ENCODE results near the gene VTA1. TPM values are rescaled to one million over a fixed set of nuclear protein-coding genes. Genes with fewer than 3 reads are reported as not detected.

The VTA1 gene
- total and polyA plus RNA-seq, 2 of the 4 experiments (the other 2 are of a cell fraction) = 60.9 to 120 TPM

DNA sequence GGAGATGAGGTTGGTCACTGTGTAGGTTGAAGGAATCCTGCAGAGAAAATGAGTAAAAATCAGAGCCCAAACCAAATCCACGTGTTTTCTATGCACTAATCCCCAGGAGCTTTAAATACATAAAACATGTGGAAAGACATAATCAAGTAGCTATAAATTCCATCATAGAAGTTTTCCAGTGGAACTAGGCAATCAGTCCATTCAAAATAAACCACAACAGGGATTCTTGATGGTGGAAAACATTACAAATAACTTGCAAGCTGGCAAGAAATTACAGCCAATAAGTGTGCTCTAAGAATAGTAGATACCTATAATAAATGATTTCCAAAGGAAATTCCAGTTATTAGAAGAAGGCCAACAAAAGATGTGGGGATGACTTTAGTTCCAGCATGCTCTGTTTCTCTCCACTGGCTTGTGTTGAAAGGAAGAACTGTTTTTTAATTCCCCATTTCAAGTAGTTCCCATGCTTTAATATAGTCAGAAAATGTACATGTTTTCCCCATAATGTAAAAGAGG lies 104.9 kb downstream of the VTA1 start:
- H3K56ac ChIP-seq (ENCODE audit: extremely low read depth, insufficient read depth, low read length) = no peak overlapping the region
- no peak overlapping the region for H3K14ac ChIP-seq (replicated peaks; ENCODE audit: low read depth, low read length)
- ChIA-PET POLR2A (ENCODE audit: unreplicated experiment) (no interaction called here), CTCF (interaction anchor here (0.6 to 0.9 kb wide), 3 partner anchors 10 to 115 kb away, joined by 3 to 4 read pairs (median 3); no protein-coding TSS in a partner anchor)
- no peaks in the 10 kb centered on the region for H3K79me1 ChIP-seq (ENCODE audit: low read depth in 1 of 2, low read length in 2 of 2)
- H2BK120ac ChIP-seq (ENCODE audit: low read depth, low read length) = no peak overlapping the region
- H2AFZ ChIP-seq (replicated peaks; ENCODE audit: low read length, poor library complexity) = no peak overlapping the region
- no peak overlapping the region for H3K27ac ChIP-seq (ENCODE audit: insufficient read depth, low read length)
- H2BK5ac ChIP-seq (ENCODE audit: low read depth, low read length, poor library complexity, severe bottlenecking) = no peak overlapping the region
- no peaks in the 10 kb centered on the region for H3K4me1 ChIP-seq (ENCODE audit: control insufficient read depth, insufficient read depth, low read length)
- no peaks in the 10 kb centered on the region for H3K9me3 ChIP-seq (ENCODE audit: control insufficient read depth, insufficient read depth, low read length)
- no peak overlapping the region for H2BK20ac ChIP-seq (ENCODE audit: low read depth, low read length)
- no peak overlapping the region for H2BK15ac ChIP-seq (ENCODE audit: low read depth, low read length)
- H3K9me1 ChIP-seq (ENCODE audit: insufficient read depth, low read length) = no peaks in the 10 kb centered on the region
- H4K5ac ChIP-seq (ENCODE audit: low read depth, low read length) = no peak overlapping the region
- dilution Hi-C loops (cut with HindIII; ENCODE audit: low sequenced_read_pairs, unreplicated experiment) (no loop called here), intact Hi-C loops (cut with micrococcal nuclease) (no loop called here), in situ Hi-C loops (cut with MboI; ENCODE audit: low sequenced_read_pairs) (no loop called here)
- TF ChIP-seq MXI1 (IDR thresholded peaks at IDR 0.05; ENCODE audit: borderline replicate concordance, low read depth, low read length) (no peak), NFE2L2 (IDR thresholded peaks at IDR 0.05; ENCODE audit: low read depth, low read length) (no peak), BHLHE40 (IDR thresholded peaks at IDR 0.05; ENCODE audit: low read depth, low read length) (no peak), POLR2A (IDR thresholded peaks at IDR 0.05; ENCODE audit: low read depth, low read length) (no peak), RFX5 (IDR thresholded peaks at IDR 0.05; ENCODE audit: low read depth, low read length) (no peak), RCOR1 (IDR thresholded peaks at IDR 0.05; ENCODE audit: insufficient replicate concordance, low read length) (no peak), MAFK (IDR thresholded peaks at IDR 0.05; ENCODE audit: low read depth, low read length) (no peak), MAZ (IDR thresholded peaks at IDR 0.05; ENCODE audit: borderline replicate concordance, low read depth, low read length) (no peak), FOS (IDR thresholded peaks at IDR 0.05; ENCODE audit: low read depth, low read length) (no peak), CEBPB (IDR thresholded peaks at IDR 0.05; ENCODE audit: low read depth, low read length) (no peak), RAD21 (IDR thresholded peaks at IDR 0.05; ENCODE audit: low read length) (no peak), SMC3 (IDR thresholded peaks at IDR 0.05; ENCODE audit: low read depth, low read length) (no peak), CHD1 (IDR thresholded peaks at IDR 0.05; ENCODE audit: low read depth, low read length) (no peak)
- TF ChIP-seq, protein P1, sequence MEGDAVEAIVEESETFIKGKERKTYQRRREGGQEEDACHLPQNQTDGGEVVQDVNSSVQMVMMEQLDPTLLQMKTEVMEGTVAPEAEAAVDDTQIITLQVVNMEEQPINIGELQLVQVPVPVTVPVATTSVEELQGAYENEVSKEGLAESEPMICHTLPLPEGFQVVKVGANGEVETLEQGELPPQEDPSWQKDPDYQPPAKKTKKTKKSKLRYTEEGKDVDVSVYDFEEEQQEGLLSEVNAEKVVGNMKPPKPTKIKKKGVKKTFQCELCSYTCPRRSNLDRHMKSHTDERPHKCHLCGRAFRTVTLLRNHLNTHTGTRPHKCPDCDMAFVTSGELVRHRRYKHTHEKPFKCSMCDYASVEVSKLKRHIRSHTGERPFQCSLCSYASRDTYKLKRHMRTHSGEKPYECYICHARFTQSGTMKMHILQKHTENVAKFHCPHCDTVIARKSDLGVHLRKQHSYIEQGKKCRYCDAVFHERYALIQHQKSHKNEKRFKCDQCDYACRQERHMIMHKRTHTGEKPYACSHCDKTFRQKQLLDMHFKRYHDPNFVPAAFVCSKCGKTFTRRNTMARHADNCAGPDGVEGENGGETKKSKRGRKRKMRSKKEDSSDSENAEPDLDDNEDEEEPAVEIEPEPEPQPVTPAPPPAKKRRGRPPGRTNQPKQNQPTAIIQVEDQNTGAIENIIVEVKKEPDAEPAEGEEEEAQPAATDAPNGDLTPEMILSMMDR (conservative IDR thresholded peaks at IDR 0.05; ENCODE audit: low read depth, low read length) = no peak
- TF ChIP-seq, protein P2, sequence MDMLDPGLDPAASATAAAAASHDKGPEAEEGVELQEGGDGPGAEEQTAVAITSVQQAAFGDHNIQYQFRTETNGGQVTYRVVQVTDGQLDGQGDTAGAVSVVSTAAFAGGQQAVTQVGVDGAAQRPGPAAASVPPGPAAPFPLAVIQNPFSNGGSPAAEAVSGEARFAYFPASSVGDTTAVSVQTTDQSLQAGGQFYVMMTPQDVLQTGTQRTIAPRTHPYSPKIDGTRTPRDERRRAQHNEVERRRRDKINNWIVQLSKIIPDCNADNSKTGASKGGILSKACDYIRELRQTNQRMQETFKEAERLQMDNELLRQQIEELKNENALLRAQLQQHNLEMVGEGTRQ (IDR thresholded peaks at IDR 0.05; ENCODE audit: low read depth, low read length) = no peak
- TF ChIP-seq, protein P3, sequence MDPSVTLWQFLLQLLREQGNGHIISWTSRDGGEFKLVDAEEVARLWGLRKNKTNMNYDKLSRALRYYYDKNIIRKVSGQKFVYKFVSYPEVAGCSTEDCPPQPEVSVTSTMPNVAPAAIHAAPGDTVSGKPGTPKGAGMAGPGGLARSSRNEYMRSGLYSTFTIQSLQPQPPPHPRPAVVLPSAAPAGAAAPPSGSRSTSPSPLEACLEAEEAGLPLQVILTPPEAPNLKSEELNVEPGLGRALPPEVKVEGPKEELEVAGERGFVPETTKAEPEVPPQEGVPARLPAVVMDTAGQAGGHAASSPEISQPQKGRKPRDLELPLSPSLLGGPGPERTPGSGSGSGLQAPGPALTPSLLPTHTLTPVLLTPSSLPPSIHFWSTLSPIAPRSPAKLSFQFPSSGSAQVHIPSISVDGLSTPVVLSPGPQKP (IDR thresholded peaks at IDR 0.05; ENCODE audit: borderline replicate concordance, low read depth, low read length) = no peak
- H3K4ac ChIP-seq (ENCODE audit: low read depth, low read length) = no peak overlapping the region
- H2AK9ac ChIP-seq (replicated peaks; ENCODE audit: low read depth, low read length, poor library complexity) = no peak overlapping the region
- no peaks in the 10 kb centered on the region for H3K36me3 ChIP-seq (ENCODE audit: control insufficient read depth, insufficient read depth, low read length)
- no peak for ATAC-seq (ENCODE audit: low read depth)
- no peak overlapping the region for H3K4me3 ChIP-seq (ENCODE audit: insufficient read depth, low read depth, low read length)
- H4K91ac ChIP-seq (ENCODE audit: insufficient read depth, low read depth, low read length) = no peak overlapping the region
- DNase-seq = no peak
- H3K9ac ChIP-seq (ENCODE audit: low read depth, low read length) = no peak overlapping the region
- H3K27me3 ChIP-seq (ENCODE audit: control insufficient read depth, insufficient read depth, low read length) = no peaks in the 10 kb centered on the region
- BruUV-seq (replicated peaks) = no TSS peak
- H3K18ac ChIP-seq (ENCODE audit: low read depth, low read length) = no peak overlapping the region
- no peak overlapping the region for H3K4me2 ChIP-seq (ENCODE audit: low read depth, low read length)
- H3K23ac ChIP-seq (ENCODE audit: low read depth, low read length) = no peak overlapping the region
- H4K20me1 ChIP-seq (ENCODE audit: insufficient read depth, low read length) = no peaks in the 10 kb centered on the region
- H4K8ac ChIP-seq (ENCODE audit: low read depth in 2 of 2, low read length in 2 of 2) = no peak overlapping the region
- no peak overlapping the region for H2AK5ac ChIP-seq (ENCODE audit: low read depth, low read length)
- no CpG with 5 or more reads among the region's 1 CpG for WGBS, 2 experiments (ENCODE audit: extremely low coverage in 2 of 2, insufficient read length in 1 of 2)

Measured in IMR-90 (cell line).